ENCODE results near the gene DAND5. TPM values are rescaled to one million over a fixed set of nuclear protein-coding genes. Genes with fewer than 3 reads are reported as not detected.

Gene DAND5
- total and polyA plus RNA-seq, 4 donors, result 0.01 to 0.25 (median 0.17) TPM

DNA sequence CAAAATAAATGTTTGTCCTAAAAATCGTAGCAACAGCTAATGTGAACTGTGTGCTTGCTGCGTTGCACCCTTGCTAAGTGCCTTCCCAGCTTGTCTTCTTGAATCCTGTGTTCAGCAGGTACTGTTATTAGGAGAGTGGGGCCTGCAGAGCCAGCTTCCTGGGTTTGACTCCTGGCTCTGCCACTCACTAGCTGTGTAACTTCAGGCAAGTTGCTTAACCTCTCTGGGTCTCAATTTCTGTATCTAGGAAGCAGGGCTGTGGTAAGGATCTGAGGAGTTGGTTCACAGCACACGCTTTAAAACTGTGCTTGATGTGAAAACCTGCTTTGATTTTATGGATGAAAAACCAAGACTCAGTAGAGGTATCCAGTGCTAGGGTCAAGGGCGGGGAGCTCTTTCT lies 35.9 kb downstream of the DAND5 start:
- peaks cover 0 to 64% (median 41%) of the 10 kb centered on the region in 5 donors for H3K4me1 ChIP-seq (ENCODE audit: control insufficient read depth in 5 of 5, insufficient read depth in 5 of 5, low read length in 5 of 5)
- no peaks in the 10 kb centered on the region for H3K9me3 ChIP-seq (ENCODE audit: control insufficient read depth in 4 of 4, insufficient read depth in 3 of 4, low read length in 3 of 4)
- no peak overlapping the region for H3K4me3 ChIP-seq
- DNase-seq (no peak), ATAC-seq (ENCODE audit: insufficient read depth, low FRiP score) (no peak)
- WGBS, 2 donors, result 82 to 87% methylated on average over 4 of the region's 4 CpGs
- peak overlapping the region in 1 of 2 donors; percentile 65 for H3K27ac ChIP-seq (ENCODE audit: low read depth in 1 of 2, low read length in 1 of 2)
- peaks cover 0 to 11% (median 4%) of the 10 kb centered on the region in 4 donors for H3K36me3 ChIP-seq (ENCODE audit: control insufficient read depth in 4 of 4, insufficient read depth in 4 of 4, low read length in 4 of 4)
- H3K9ac ChIP-seq (ENCODE audit: insufficient read depth in 1 of 2, low read length in 2 of 2), result no peak overlapping the region
- TF ChIP-seq, protein P1, sequence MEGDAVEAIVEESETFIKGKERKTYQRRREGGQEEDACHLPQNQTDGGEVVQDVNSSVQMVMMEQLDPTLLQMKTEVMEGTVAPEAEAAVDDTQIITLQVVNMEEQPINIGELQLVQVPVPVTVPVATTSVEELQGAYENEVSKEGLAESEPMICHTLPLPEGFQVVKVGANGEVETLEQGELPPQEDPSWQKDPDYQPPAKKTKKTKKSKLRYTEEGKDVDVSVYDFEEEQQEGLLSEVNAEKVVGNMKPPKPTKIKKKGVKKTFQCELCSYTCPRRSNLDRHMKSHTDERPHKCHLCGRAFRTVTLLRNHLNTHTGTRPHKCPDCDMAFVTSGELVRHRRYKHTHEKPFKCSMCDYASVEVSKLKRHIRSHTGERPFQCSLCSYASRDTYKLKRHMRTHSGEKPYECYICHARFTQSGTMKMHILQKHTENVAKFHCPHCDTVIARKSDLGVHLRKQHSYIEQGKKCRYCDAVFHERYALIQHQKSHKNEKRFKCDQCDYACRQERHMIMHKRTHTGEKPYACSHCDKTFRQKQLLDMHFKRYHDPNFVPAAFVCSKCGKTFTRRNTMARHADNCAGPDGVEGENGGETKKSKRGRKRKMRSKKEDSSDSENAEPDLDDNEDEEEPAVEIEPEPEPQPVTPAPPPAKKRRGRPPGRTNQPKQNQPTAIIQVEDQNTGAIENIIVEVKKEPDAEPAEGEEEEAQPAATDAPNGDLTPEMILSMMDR (IDR thresholded peaks at IDR 0.05; ENCODE audit: control extremely low read depth, extremely low read depth), result no peak
- peaks cover 0 to 2% (median 0%) of the 10 kb centered on the region in 3 donors for H3K27me3 ChIP-seq (ENCODE audit: control insufficient read depth in 3 of 3, insufficient read depth in 3 of 3, low read length in 2 of 3)

DNA sequence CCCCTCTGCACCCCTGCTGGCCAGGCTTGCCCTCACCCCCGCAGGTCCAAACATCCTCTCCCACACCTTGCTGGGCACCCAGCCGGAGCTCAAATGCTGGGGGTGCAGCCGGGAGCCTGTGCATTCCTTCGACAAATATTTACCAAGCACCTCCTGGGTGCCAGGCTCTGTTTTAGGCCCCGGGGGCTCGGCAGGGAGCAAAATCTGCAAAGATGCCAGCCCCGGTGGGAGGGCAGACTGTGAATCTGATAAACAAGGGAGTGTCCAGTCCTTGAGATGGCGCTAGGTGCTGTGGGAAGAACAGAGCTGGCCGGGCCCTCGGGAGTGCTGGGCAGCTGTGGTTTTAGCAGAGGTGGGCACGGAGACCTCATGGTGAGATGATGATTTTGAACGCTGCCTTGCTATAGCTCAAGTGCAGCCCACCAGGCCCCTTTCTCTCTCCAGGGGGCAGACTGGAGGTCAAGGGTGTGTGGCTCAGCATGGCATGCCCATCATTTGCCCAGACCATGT lies 36.5 kb downstream of the DAND5 start:
- DNase-seq (no peak), ATAC-seq (ENCODE audit: insufficient read depth, low FRiP score) (no peak)
- TF ChIP-seq, protein P1 (IDR thresholded peaks at IDR 0.05; ENCODE audit: control extremely low read depth, extremely low read depth), result no peak
- H3K9me3 ChIP-seq (ENCODE audit: control insufficient read depth in 4 of 4, insufficient read depth in 3 of 4, low read length in 3 of 4), result no peaks in the 10 kb centered on the region
- 57 to 69% methylated on average over 12 of the region's 12 CpGs for WGBS, 2 donors
- H3K27ac ChIP-seq (ENCODE audit: low read depth in 1 of 2, low read length in 1 of 2), result peak overlapping the region in 1 of 2 donors; percentile 88
- H3K9ac ChIP-seq (ENCODE audit: insufficient read depth in 1 of 2, low read length in 2 of 2), result no peak overlapping the region
- no peak overlapping the region for H3K4me3 ChIP-seq
- H3K27me3 ChIP-seq (ENCODE audit: control insufficient read depth in 3 of 3, insufficient read depth in 3 of 3, low read length in 2 of 3), result peaks cover 0 to 4% (median 0%) of the 10 kb centered on the region in 3 donors
- peaks cover 0 to 16% (median 3%) of the 10 kb centered on the region in 4 donors for H3K36me3 ChIP-seq (ENCODE audit: control insufficient read depth in 4 of 4, insufficient read depth in 4 of 4, low read length in 4 of 4)
- peaks cover 0 to 66% (median 42%) of the 10 kb centered on the region in 5 donors for H3K4me1 ChIP-seq (ENCODE audit: control insufficient read depth in 5 of 5, insufficient read depth in 5 of 5, low read length in 5 of 5)

DNA sequence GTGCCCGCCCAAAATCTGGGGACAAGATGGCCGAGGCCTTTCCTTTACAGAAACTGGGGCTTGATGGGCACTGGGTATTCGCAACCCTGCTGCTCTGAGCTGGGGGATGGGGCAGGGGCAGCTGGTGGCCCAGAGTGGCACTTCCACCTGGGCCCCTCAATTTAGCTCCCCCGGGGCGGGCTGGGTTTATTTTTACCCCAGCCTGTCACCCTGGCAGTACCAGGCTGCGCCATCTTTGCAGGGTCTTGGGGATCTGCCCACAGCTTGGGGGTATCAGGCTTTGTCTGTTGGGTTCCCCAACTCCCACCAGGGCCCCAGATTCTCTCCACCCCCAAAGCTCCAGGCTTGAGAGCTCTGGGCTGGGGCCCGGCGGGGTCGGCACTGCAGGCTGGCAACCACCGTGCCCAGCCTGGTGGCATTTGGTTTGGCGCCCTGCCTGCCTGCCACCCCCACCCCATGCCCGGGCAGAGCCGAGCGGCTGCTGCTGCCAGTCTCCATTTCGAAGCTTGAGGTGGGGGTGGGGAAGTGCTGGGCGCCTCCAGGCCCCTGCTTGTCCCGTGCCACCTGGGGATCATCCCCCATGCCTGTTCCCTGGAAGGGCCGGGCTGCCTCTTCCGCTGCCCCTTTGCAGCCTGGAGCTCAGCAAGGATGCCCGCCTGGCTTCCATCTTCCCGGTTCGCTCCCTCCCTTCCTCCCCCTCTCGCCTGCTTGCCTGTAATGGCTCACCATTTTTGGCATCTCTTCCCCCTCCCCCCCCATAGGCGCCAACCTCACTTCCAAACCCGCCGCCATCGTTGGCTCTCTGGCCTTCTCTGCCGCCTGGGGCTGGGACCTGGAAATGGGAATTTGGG lies 37.3 kb downstream of the DAND5 start:
- Histone ChIP-seq H3K4me1 (ENCODE audit: control insufficient read depth in 5 of 5, insufficient read depth in 5 of 5, low read length in 5 of 5) (peaks cover 0 to 60% (median 37%) of the 10 kb centered on the region in 5 donors), H3K4me3 (no peak overlapping the region), H3K36me3 (ENCODE audit: control insufficient read depth in 4 of 4, insufficient read depth in 4 of 4, low read length in 4 of 4) (peaks cover 0 to 11% (median 3%) of the 10 kb centered on the region in 4 donors), H3K27me3 (ENCODE audit: control insufficient read depth in 3 of 3, insufficient read depth in 3 of 3, low read length in 2 of 3) (peaks cover 0 to 10% (median 0%) of the 10 kb centered on the region in 3 donors), H3K9me3 (ENCODE audit: control insufficient read depth in 4 of 4, insufficient read depth in 3 of 4, low read length in 3 of 4) (no peaks in the 10 kb centered on the region), H3K9ac (ENCODE audit: insufficient read depth in 1 of 2, low read length in 2 of 2) (no peak overlapping the region), H3K27ac (ENCODE audit: low read depth in 1 of 2, low read length in 1 of 2) (peak overlapping the region in 1 of 2 donors; percentile 88)
- ATAC-seq (ENCODE audit: insufficient read depth, low FRiP score), result no peak
- WGBS, 2 donors, result 63 to 76% methylated on average over 23 to 28 of the region's 28 CpGs
- DNase-seq, result no peak
- TF ChIP-seq, protein P1 (IDR thresholded peaks at IDR 0.05; ENCODE audit: control extremely low read depth, extremely low read depth), result no peak
